Stimulated activated CD8-positive, alpha-beta memory T cell treated with anti-CD3 and anti-CD28 coated beads, Interleukin-12 subunit alpha, Interleukin-12 subunit beta, amount 100 ng/mL, for 24 hours (primary cell): ENCODE results near the gene TGFB1.

ENCODE experiments used
- DNase-seq: peaks from one replicate; pipeline ENCODE4 v3.0.0-alpha.2; 2020; ENCODE audit errors: extremely low read depth

Gene TGFB1

GRCh38 chr19:41321204-41321599 lies 32.5 kb downstream of the TGFB1 start:
- no peak for DNase-seq

GRCh38 chr19:41320568-41320967 lies 33.2 kb downstream of the TGFB1 start:
- DNase-seq, result no peak

GRCh38 chr19:41320185-41320518 lies 33.6 kb downstream of the TGFB1 start:
- DNase-seq, result no peak

GRCh38 chr19:41319500-41320184 lies 34.1 kb downstream of the TGFB1 start:
- no peak for DNase-seq

- no peak for DNase-seq
Measured at GRCh38 chr19:41318696-41319499, 34.8 kb downstream of the TGFB1 start.

GRCh38 chr19:41316306-41316920 lies 37.3 kb downstream of the TGFB1 start:
- DNase-seq, result no peak

- DNase-seq, result no peak
Measured at GRCh38 chr19:41311613-41312012, 42.1 kb downstream of the TGFB1 start.

- no peak for DNase-seq
Measured at GRCh38 chr19:41311072-41311471, 42.6 kb downstream of the TGFB1 start.

GRCh38 chr19:41310033-41310831 lies 43.5 kb downstream of the TGFB1 start, which contains the start of gene CCDC97:
Gene CCDC97, plus strand, starts transcription at chr19:41310172. Its CDS starts 139 bp downstream, at chr19:41310311.
- DNase-seq, result peak; percentile 69

GRCh38 chr19:41309180-41310032 lies 44.3 kb downstream of the TGFB1 start:
- no peak for DNase-seq

- peak; percentile 81 for DNase-seq
Measured at GRCh38 chr19:41308450-41309179, 45.1 kb downstream of the TGFB1 start.

GRCh38 chr19:41307954-41308449 lies 45.7 kb downstream of the TGFB1 start:
- DNase-seq, result no peak

GRCh38 chr19:41307090-41307875 lies 46.4 kb downstream of the TGFB1 start:
- no peak for DNase-seq

GRCh38 chr19:41305927-41306793 lies 47.6 kb downstream of the TGFB1 start:
- DNase-seq, result no peak

GRCh38 chr19:41304706-41305483 lies 48.8 kb downstream of the TGFB1 start:
- DNase-seq, result no peak

- no peak for DNase-seq
Measured at GRCh38 chr19:41303954-41304353, 49.8 kb downstream of the TGFB1 start.

GRCh38 chr19:41302624-41303351 lies 50.9 kb downstream of the TGFB1 start:
- DNase-seq, result peak; percentile 63
